NCI-H2227 treated with DMSO at 0.1 percent for 48 hours (cell line): ENCODE data around the gene PRICKLE1.

ENCODE experiments used
- DNase-seq: peaks from one replicate; lab custom pipeline; 2025; lab: John Stamatoyannopoulos, UW

The PRICKLE1 gene

GRCh38 chr12:42490261-42490842, 99.2 kb downstream of the PRICKLE1 start:
- no peak for DNase-seq

GRCh38 chr12:42486407-42486806, 103.1 kb downstream of the PRICKLE1 start:
- no peak for DNase-seq

GRCh38 chr12:42485823-42486222, 103.7 kb downstream of the PRICKLE1 start:
- no peak for DNase-seq

- DNase-seq: no peak
These were observed 104.5 kb downstream of the PRICKLE1 start for GRCh38 chr12:42484996-42485395.

- DNase-seq: no peak
These were observed 106.1 kb downstream of the PRICKLE1 start for GRCh38 chr12:42483521-42483790.

GRCh38 chr12:42482748-42483520, 106.6 kb downstream of the PRICKLE1 start:
- no peak for DNase-seq

GRCh38 chr12:42482041-42482747, 107.4 kb downstream of the PRICKLE1 start:
- no peak for DNase-seq

- no peak for DNase-seq
These were observed 108.2 kb downstream of the PRICKLE1 start for GRCh38 chr12:42481368-42481767.

GRCh38 chr12:42477941-42478340, 111.6 kb downstream of the PRICKLE1 start:
- DNase-seq: no peak

- DNase-seq: no peak
These were observed 114.4 kb downstream of the PRICKLE1 start for GRCh38 chr12:42475106-42475505.

- DNase-seq: no peak
These were observed 115.2 kb downstream of the PRICKLE1 start for GRCh38 chr12:42474391-42474790.

GRCh38 chr12:42473561-42473960, 116.0 kb downstream of the PRICKLE1 start:
- no peak for DNase-seq

GRCh38 chr12:42473130-42473529, 116.4 kb downstream of the PRICKLE1 start:
- DNase-seq: no peak

GRCh38 chr12:42472376-42472775, 117.2 kb downstream of the PRICKLE1 start:
- DNase-seq: no peak

GRCh38 chr12:42469355-42470175, 120.0 kb downstream of the PRICKLE1 start:
- no peak for DNase-seq

- DNase-seq: no peak
These were observed 120.6 kb downstream of the PRICKLE1 start for GRCh38 chr12:42468921-42469320.

- DNase-seq: no peak
These were observed 121.2 kb downstream of the PRICKLE1 start for GRCh38 chr12:42468341-42468821.

GRCh38 chr12:42463671-42464070, 125.9 kb downstream of the PRICKLE1 start:
- no peak for DNase-seq

GRCh38 chr12:42462486-42462885, 127.1 kb downstream of the PRICKLE1 start:
- DNase-seq: no peak

GRCh38 chr12:42459336-42459847, 130.2 kb downstream of the PRICKLE1 start:
- DNase-seq: no peak

GRCh38 chr12:42458575-42458974, 131.0 kb downstream of the PRICKLE1 start:
- DNase-seq: no peak

- DNase-seq: no peak
These were observed 139.3 kb downstream of the PRICKLE1 start for GRCh38 chr12:42450248-42450647.
